ENCODE results near the gene FBXL3.

The FBXL3 gene

GRCh38 chr13:76980075-76980718 is 46.8 kb downstream of the FBXL3 start:
- peak; percentile 66 to 74 for DNase-seq

GRCh38 chr13:76976929-76977328 is 50.0 kb downstream of the FBXL3 start:
- DNase-seq, result no peak

- no peak for DNase-seq
Measured at GRCh38 chr13:76976490-76976889, 50.5 kb downstream of the FBXL3 start.

- no peak for DNase-seq
Measured at GRCh38 chr13:76975863-76976262, 51.1 kb downstream of the FBXL3 start.

- no peak for DNase-seq
Measured at GRCh38 chr13:76974618-76974975, 52.4 kb downstream of the FBXL3 start.

GRCh38 chr13:76973920-76974617 is 52.9 kb downstream of the FBXL3 start:
- DNase-seq, result no peak

GRCh38 chr13:76971851-76972829 is 54.8 kb downstream of the FBXL3 start:
- DNase-seq, result no peak

- no peak for DNase-seq
Measured at GRCh38 chr13:76971215-76971614, 55.7 kb downstream of the FBXL3 start.

GRCh38 chr13:76969488-76970365 is 57.2 kb downstream of the FBXL3 start:
- no peak for DNase-seq

GRCh38 chr13:76968041-76968440 is 58.9 kb downstream of the FBXL3 start:
- DNase-seq, result no peak

- DNase-seq, result no peak
Measured at GRCh38 chr13:76967031-76967430, 59.9 kb downstream of the FBXL3 start.

- DNase-seq, result no peak
Measured at GRCh38 chr13:76965759-76966421, 61.1 kb downstream of the FBXL3 start.

- peak in 1 of 2 experiments; percentile 1 for DNase-seq
Measured at GRCh38 chr13:76959734-76960133, 67.2 kb downstream of the FBXL3 start.

GRCh38 chr13:76958841-76959432 is 68.0 kb downstream of the FBXL3 start:
- no peak for DNase-seq

GRCh38 chr13:76955661-76956060 is 71.3 kb downstream of the FBXL3 start:
- no peak for DNase-seq

Measured in NCI-H2081 (cell line).